MM.1S (cell line): ENCODE data around the gene KANK4.

Experiments used
- EZH2 ChIP-seq: fragments of 300-600 bp; sonication (generic); optimal IDR thresholded peaks from 2 replicates; pipeline ENCODE3; 2017; ENCODE audit warnings: low read depth, mild to moderate bottlenecking, antibody characterized with exemption, low read length, mixed read lengths
- EZH2phosphoT487 ChIP-seq: fragments of 300-600 bp; sonication (generic); IDR thresholded peaks from 2 replicates; pipeline ENCODE4 v1.6.1; 2018; ENCODE audit warnings: antibody characterized with exemption, low read length
- TF ChIP-seq, protein P1 (sequence below): fragments of 300-600 bp; sonication (generic); IDR thresholded peaks from 2 replicates; pipeline ENCODE4 v1.5.1; 2016; ENCODE audit warnings: antibody characterized with exemption, low read length, mixed read lengths

DNA sequence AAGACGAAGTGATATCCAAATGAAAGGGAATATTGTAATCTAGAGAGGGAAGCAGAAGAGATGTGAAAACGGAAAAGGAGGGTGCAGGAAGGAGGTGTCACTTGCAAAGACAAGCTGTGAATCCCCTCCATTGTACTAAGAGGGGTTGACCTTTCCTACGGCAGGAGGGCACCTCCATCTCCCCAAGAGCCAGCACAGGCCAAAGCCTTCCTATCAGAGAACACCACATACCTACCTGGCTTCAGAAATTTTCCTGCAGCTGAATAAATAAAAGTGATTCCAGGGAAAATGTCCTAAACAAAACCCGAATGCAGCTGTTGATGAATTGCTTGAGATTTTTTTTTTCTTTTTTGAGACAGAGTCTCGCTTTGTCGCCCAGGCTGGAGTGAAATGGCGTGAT, 14.3 kb downstream of the KANK4 start:
- TF ChIP-seq, protein P1, sequence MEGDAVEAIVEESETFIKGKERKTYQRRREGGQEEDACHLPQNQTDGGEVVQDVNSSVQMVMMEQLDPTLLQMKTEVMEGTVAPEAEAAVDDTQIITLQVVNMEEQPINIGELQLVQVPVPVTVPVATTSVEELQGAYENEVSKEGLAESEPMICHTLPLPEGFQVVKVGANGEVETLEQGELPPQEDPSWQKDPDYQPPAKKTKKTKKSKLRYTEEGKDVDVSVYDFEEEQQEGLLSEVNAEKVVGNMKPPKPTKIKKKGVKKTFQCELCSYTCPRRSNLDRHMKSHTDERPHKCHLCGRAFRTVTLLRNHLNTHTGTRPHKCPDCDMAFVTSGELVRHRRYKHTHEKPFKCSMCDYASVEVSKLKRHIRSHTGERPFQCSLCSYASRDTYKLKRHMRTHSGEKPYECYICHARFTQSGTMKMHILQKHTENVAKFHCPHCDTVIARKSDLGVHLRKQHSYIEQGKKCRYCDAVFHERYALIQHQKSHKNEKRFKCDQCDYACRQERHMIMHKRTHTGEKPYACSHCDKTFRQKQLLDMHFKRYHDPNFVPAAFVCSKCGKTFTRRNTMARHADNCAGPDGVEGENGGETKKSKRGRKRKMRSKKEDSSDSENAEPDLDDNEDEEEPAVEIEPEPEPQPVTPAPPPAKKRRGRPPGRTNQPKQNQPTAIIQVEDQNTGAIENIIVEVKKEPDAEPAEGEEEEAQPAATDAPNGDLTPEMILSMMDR: no peak
- TF ChIP-seq EZH2phosphoT487 (no peak), EZH2 (no peak)
